GM19351 (cell line): Measurements from ENCODE around the gene FAM181B.
A peak's percentile ranks its signal among the peaks of the same experiment; 100 is the strongest.

Experiments
- ATAC-seq: cut with Tn5 transposase; IDR thresholded peaks from one replicate; pipeline ENCODE4 v1.9.1; 2021; ENCODE audit warnings: mild to moderate bottlenecking, moderate library complexity; ENCODE audit not compliant: unreplicated experiment

FAM181B gene

GRCh38 chr11:82686211-82686610 lies 47.5 kb downstream of the FAM181B start:
- ATAC-seq = no peak

DNA sequence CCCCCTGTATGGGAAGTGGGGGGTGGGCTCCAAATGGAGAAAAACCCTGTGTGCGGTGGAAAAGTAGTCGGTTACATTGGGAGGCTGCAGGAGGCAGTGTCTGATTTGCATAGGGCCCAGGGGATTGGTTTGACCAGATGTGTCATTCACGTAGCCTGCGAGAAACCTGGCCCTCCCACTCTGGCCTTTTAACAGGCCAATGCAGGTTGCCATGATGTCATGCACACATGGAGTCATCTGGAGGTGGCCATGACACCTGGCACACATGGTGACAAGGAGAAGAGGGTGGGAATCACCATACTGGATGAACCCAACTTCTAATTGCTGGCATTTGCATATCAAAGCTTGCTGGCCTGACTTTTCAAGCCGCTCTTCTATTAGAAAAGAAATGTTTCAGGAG lies 50.6 kb downstream of the FAM181B start:
- no peak for ATAC-seq

- peak; percentile 83 for ATAC-seq
Measured at GRCh38 chr11:82682003-82682751, 51.5 kb downstream of the FAM181B start.

DNA sequence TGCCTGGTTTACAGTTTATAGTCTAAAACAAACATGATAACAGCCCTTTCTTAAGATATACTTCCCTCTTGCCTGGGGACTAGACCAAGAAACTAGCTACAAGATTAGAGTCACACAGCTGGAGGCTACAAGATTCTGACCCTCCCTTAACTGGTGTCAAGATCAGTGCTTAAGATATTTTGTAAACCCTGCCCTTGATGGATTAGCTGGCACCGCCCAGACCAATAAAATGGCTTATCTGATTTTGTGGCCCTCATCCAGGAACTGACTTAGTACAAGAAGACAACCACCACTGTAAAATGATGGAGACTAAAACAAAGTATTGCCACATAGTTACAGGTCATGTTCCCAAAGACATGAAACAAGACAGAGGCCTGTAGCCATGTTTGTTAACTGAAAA lies 53.4 kb downstream of the FAM181B start:
- no peak for ATAC-seq
